Measurements from ENCODE around the gene HOXB9.

HOXB9 gene

GRCh38 chr17:48586355-48587258 lies 39.6 kb downstream of the HOXB9 start:
- DNase-seq (ENCODE audit: low read depth in 2 of 2): no peak

GRCh38 chr17:48584223-48584741 lies 41.9 kb downstream of the HOXB9 start:
- no peak for DNase-seq (ENCODE audit: low read depth in 2 of 2)

GRCh38 chr17:48583708-48584222 lies 42.4 kb downstream of the HOXB9 start:
- no peak for DNase-seq (ENCODE audit: low read depth in 2 of 2)

- no peak for DNase-seq (ENCODE audit: low read depth in 2 of 2)
These were observed 43.4 kb downstream of the HOXB9 start for GRCh38 chr17:48582750-48583069.

- DNase-seq (ENCODE audit: low read depth in 2 of 2): no peak
These were observed 46.2 kb downstream of the HOXB9 start for GRCh38 chr17:48579760-48580554.

GRCh38 chr17:48579471-48579759 lies 46.7 kb downstream of the HOXB9 start:
- DNase-seq (ENCODE audit: low read depth in 2 of 2): no peak

- DNase-seq (ENCODE audit: low read depth in 2 of 2): no peak
These were observed 47.3 kb downstream of the HOXB9 start for GRCh38 chr17:48578616-48579470.

- DNase-seq (ENCODE audit: low read depth in 2 of 2): peak in 1 of 2 donors; percentile 42
These were observed 48.1 kb downstream of the HOXB9 start, which contains the start of gene HOXB4 for GRCh38 chr17:48577946-48578615. HOXB4 (minus strand) TSS chr17:48578350; CDS start chr17:48578319, 31 bp downstream.

- DNase-seq (ENCODE audit: low read depth in 2 of 2): no peak
These were observed 48.7 kb downstream of the HOXB9 start for GRCh38 chr17:48577330-48577945.

GRCh38 chr17:48576479-48577309 lies 49.5 kb downstream of the HOXB9 start:
- DNase-seq (ENCODE audit: low read depth in 2 of 2): no peak

GRCh38 chr17:48575673-48576478 lies 50.3 kb downstream of the HOXB9 start:
- DNase-seq (ENCODE audit: low read depth in 2 of 2): no peak

GRCh38 chr17:48575066-48575582 lies 51.0 kb downstream of the HOXB9 start:
- no peak for DNase-seq (ENCODE audit: low read depth in 2 of 2)

GRCh38 chr17:48574505-48575065 lies 51.6 kb downstream of the HOXB9 start:
- no peak for DNase-seq (ENCODE audit: low read depth in 2 of 2)

- no peak for DNase-seq (ENCODE audit: low read depth in 2 of 2)
These were observed 54.2 kb downstream of the HOXB9 start for GRCh38 chr17:48571826-48572417.
